HCT116 (cell line): ENCODE measurements around the gene ADGRD1. TPM values are rescaled to one million over a fixed set of nuclear protein-coding genes. Genes with fewer than 3 reads are reported as not detected.

Source experiments
- ATAC-seq: fragments of 200-7000 bp; cut with Tn5 transposase; 2 replicates; pipeline ENCODE4 v1.9.1; 2020; ENCODE audit warnings: mild to moderate bottlenecking, moderate library complexity
- BruUV-seq: library from RNA; stranded (reverse); fragments of 400-500 nt; replicated peaks from 2 replicates; lab custom pipeline; 2021; lab: Mats Ljungman, UMichigan
- CTCF ChIA-PET: fragments of 300-600 bp; sonication (Branson Sonifier 250); formaldehyde crosslinking; loops from one replicate; lab custom pipeline; 2021; ENCODE audit warnings: antibody characterized with exemption; lab: Charles Lee
- POLR2A ChIA-PET: fragments of 300-600, 350-600 bp; sonication (Branson Sonifier 250); formaldehyde crosslinking; loops from one replicate; lab custom pipeline; 2021; ENCODE audit warnings: antibody characterized with exemption; lab: Charles Lee
- RAD21 ChIA-PET, 2 experiments: fragments of 300-600 bp; sonication (Branson Sonifier 250); formaldehyde crosslinking; loops; one replicate each; lab custom pipeline; 2023; ENCODE audit warnings: low total read pairs in 2 of 2; ENCODE audit not compliant: uncharacterized antibody in 2 of 2, unreplicated experiment in 2 of 2, low non-redundant PET in 1 of 2; lab: Charles Lee
- DNase-seq: peaks from one replicate; pipeline ENCODE4 v3.0.0-alpha.2; 2010; ENCODE audit warnings: low read depth, low spot score
- H2AFZ ChIP-seq: fragments of 200-600 bp; shearing (Covaris generic), sonication (generic); 2 replicates; pipeline ENCODE4 v1.6.1; 2017; ENCODE audit warnings: low read depth, mixed run types, mixed read lengths, antibody characterized with exemption, low read length; ENCODE audit not compliant: poor library complexity, severe bottlenecking
- H3K27ac ChIP-seq: 2 replicates; pipeline ENCODE4 v1.5.1; 2012; ENCODE audit warnings: low read depth, low read length
- H3K27me3 ChIP-seq: fragments of 200-600 bp; sonication (generic); 2 replicates; pipeline ENCODE4 v1.6.1; 2016; ENCODE audit warnings: mixed run types, low read length, mixed read lengths; ENCODE audit not compliant: insufficient read depth
- H3K36me3 ChIP-seq, 2 experiments: fragments of 200-500 bp in 1 of 2; fragments of 200-600 bp in 1 of 2; sonication (Bioruptor generic) in 1 of 2; sonication (generic) in 1 of 2; 2 replicates each; pipeline versions ENCODE4 v1.5.1 to v1.6.1; 2014 to 2016; ENCODE audit warnings: low read length in 2 of 2, inconsistent platforms in 1 of 2, mixed read lengths in 1 of 2, mixed run types in 1 of 2; ENCODE audit not compliant: insufficient read depth in 2 of 2, control insufficient read depth in 1 of 2
- H3K4me1 ChIP-seq, 2 experiments: fragments of 200-600 bp in 1 of 2; sonication (generic) in 1 of 2; 2 replicates each; pipeline versions ENCODE4 v1.5.1 to v1.6.1; 2012 to 2017; ENCODE audit warnings: low read length in 2 of 2, inconsistent platforms in 1 of 2, mild to moderate bottlenecking in 1 of 2, mixed read lengths in 1 of 2, mixed run types in 1 of 2, moderate library complexity in 1 of 2; ENCODE audit not compliant: insufficient read depth in 2 of 2, control insufficient read depth in 1 of 2
- H3K4me2 ChIP-seq: fragments of 200-600 bp; sonication (generic); 2 replicates; pipeline ENCODE4 v1.6.1; 2017; ENCODE audit warnings: mixed run types, low read length, mixed read lengths
- H3K4me3 ChIP-seq, 2 experiments: fragments of 200-600 bp in 1 of 2; sonication (generic) in 1 of 2; replicated peaks in 1 of 2; 2 replicates each; pipeline ENCODE4 v1.5.1; 2011 to 2016; ENCODE audit warnings: low read length in 2 of 2, control low read depth in 1 of 2, low read depth in 1 of 2, mild to moderate bottlenecking in 1 of 2, mixed read lengths in 1 of 2, mixed run types in 1 of 2
- H3K79me2 ChIP-seq: fragments of 200-600 bp; sonication (generic); 2 replicates; pipeline ENCODE4 v1.6.1; 2017; ENCODE audit warnings: mild to moderate bottlenecking, mixed run types, low read length, moderate library complexity, mixed read lengths; ENCODE audit not compliant: insufficient read depth
- H3K9ac ChIP-seq: fragments of 200-600 bp; sonication (generic); 2 replicates; pipeline ENCODE4 v1.6.1; 2016; ENCODE audit warnings: low read length, mixed read lengths
- H3K9me2 ChIP-seq: fragments of 200-600 bp; sonication (generic), shearing (Covaris generic); 2 replicates; pipeline ENCODE4 v1.6.1; 2017; ENCODE audit warnings: mixed run types, mild to moderate bottlenecking, moderate library complexity; ENCODE audit not compliant: insufficient read depth
- H3K9me3 ChIP-seq, 2 experiments: fragments of 200-500 bp in 1 of 2; fragments of 200-600 bp in 1 of 2; sonication (Bioruptor generic) in 1 of 2; sonication (generic) in 1 of 2; 2 replicates each; pipeline ENCODE4 v1.6.1; 2014 to 2017; ENCODE audit warnings: low read length in 2 of 2, mixed read lengths in 2 of 2, inconsistent platforms in 1 of 2, low read depth in 1 of 2, mild to moderate bottlenecking in 1 of 2, mixed run types in 1 of 2, moderate library complexity in 1 of 2; ENCODE audit not compliant: control insufficient read depth in 1 of 2, insufficient read depth in 1 of 2
- H4K20me1 ChIP-seq: fragments of 200-600 bp; sonication (generic), shearing (Covaris generic); 2 replicates; pipeline ENCODE4 v1.6.1; 2017; ENCODE audit warnings: mixed run types, mild to moderate bottlenecking, moderate library complexity; ENCODE audit not compliant: insufficient read depth
- EZH2 ChIP-seq: fragments of 200-600 bp; sonication (generic); IDR thresholded peaks from 2 replicates; pipeline ENCODE4 v1.6.1; 2017; ENCODE audit warnings: antibody characterized with exemption, mixed run types
- MAX ChIP-seq: IDR thresholded peaks from 2 replicates; pipeline ENCODE4 v1.6.1; 2012
- POLR2A ChIP-seq: IDR thresholded peaks from 2 replicates; pipeline ENCODE4 v1.7.0; 2011; ENCODE audit warnings: borderline replicate concordance; ENCODE audit not compliant: insufficient read depth, insufficient read length; ENCODE audit errors: extremely low read depth
- POLR2AphosphoS5 ChIP-seq: IDR thresholded peaks from 2 replicates; pipeline ENCODE4 v1.6.1; 2011; ENCODE audit warnings: mild to moderate bottlenecking, low read depth, low read length, moderate library complexity
- REST ChIP-seq: IDR thresholded peaks from 2 replicates; pipeline ENCODE4 v1.6.1; 2012; ENCODE audit warnings: low read depth
- SIN3A ChIP-seq: IDR thresholded peaks from 2 replicates; pipeline ENCODE4 v1.6.1; 2012; ENCODE audit warnings: low read depth
- SP1 ChIP-seq: IDR thresholded peaks from 2 replicates; pipeline ENCODE4 v1.6.1; 2012; ENCODE audit warnings: low read depth
- SRF ChIP-seq: IDR thresholded peaks from 2 replicates; pipeline ENCODE4 v1.6.1; 2012; ENCODE audit warnings: low read depth
- intact Hi-C: fragments of 100-400 bp; cut with micrococcal nuclease; formaldehyde crosslinking; loops from 2 replicates; pipeline ENCODE4 v1.10.0; 2022
- total RNA-seq: library from RNA; stranded (reverse); gene quantifications from one replicate; pipeline ENCODE4 v1.2.1, GENCODE V29; 2021; ENCODE audit not compliant: unreplicated experiment

ADGRD1 gene
- total RNA-seq, 1 experiment from 2014 or later, result 0.44 TPM

- intact Hi-C loops, result no loop called here
- H3K27ac ChIP-seq, result no peak overlapping the region
- DNase-seq (no peak), ATAC-seq (no peak)
- ChIA-PET CTCF (no interaction called here), POLR2A (no interaction called here), RAD21 (no interaction called here)
- no TSS peak for BruUV-seq
- H3K36me3 ChIP-seq, result no peaks in the 10 kb centered on the region
- TF ChIP-seq EZH2 (no peak), MAX (no peak), SIN3A (no peak), SP1 (no peak)
- H3K9me2 ChIP-seq, result no peaks in the 10 kb centered on the region
- H3K4me3 ChIP-seq, result no peak overlapping the region
- H4K20me1 ChIP-seq, result no peaks in the 10 kb centered on the region
- H3K27me3 ChIP-seq, result no peaks in the 10 kb centered on the region
- no peaks in the 10 kb centered on the region for H3K9me3 ChIP-seq
- H3K4me1 ChIP-seq, result no peaks in the 10 kb centered on the region
- no peak overlapping the region for H3K4me2 ChIP-seq
- no peak overlapping the region for H2AFZ ChIP-seq
- H3K9ac ChIP-seq, result no peak overlapping the region
- no peaks in the 10 kb centered on the region for H3K79me2 ChIP-seq
Measured at GRCh38 chr12:131139363-131140068, 185.8 kb downstream of the ADGRD1 start.

GRCh38 chr12:131140069-131140435 is 186.3 kb downstream of the ADGRD1 start:
- Histone ChIP-seq H3K27ac (no peak overlapping the region), H3K9ac (no peak overlapping the region), H3K27me3 (no peaks in the 10 kb centered on the region), H3K4me1 (no peaks in the 10 kb centered on the region), H3K36me3 (no peaks in the 10 kb centered on the region), H3K4me3 (no peak overlapping the region), H3K9me2 (no peaks in the 10 kb centered on the region), H3K9me3 (no peaks in the 10 kb centered on the region), H3K79me2 (no peaks in the 10 kb centered on the region), H4K20me1 (no peaks in the 10 kb centered on the region), H2AFZ (no peak overlapping the region), H3K4me2 (no peak overlapping the region)
- ChIA-PET CTCF (no interaction called here), RAD21 (no interaction called here), POLR2A (no interaction called here)
- no peak for DNase-seq
- BruUV-seq, result no TSS peak
- ATAC-seq, result no peak
- TF ChIP-seq POLR2A (no peak), SRF (no peak), POLR2AphosphoS5 (no peak), MAX (no peak), REST (no peak)
- intact Hi-C loops, result no loop called here
